HG03342 (cell line): ENCODE data around the gene THAP4.
"Not testable (repeated sequence)": the region's sequence is repeated elsewhere in the genome, so short reads cannot be mapped to it uniquely, and the experiment has no call there.

Source experiments
- ATAC-seq: cut with Tn5 transposase; IDR thresholded peaks from one replicate; pipeline ENCODE4 v1.9.1; 2021; ENCODE audit warnings: mild to moderate bottlenecking, moderate library complexity; ENCODE audit not compliant: unreplicated experiment

Gene THAP4

DNA sequence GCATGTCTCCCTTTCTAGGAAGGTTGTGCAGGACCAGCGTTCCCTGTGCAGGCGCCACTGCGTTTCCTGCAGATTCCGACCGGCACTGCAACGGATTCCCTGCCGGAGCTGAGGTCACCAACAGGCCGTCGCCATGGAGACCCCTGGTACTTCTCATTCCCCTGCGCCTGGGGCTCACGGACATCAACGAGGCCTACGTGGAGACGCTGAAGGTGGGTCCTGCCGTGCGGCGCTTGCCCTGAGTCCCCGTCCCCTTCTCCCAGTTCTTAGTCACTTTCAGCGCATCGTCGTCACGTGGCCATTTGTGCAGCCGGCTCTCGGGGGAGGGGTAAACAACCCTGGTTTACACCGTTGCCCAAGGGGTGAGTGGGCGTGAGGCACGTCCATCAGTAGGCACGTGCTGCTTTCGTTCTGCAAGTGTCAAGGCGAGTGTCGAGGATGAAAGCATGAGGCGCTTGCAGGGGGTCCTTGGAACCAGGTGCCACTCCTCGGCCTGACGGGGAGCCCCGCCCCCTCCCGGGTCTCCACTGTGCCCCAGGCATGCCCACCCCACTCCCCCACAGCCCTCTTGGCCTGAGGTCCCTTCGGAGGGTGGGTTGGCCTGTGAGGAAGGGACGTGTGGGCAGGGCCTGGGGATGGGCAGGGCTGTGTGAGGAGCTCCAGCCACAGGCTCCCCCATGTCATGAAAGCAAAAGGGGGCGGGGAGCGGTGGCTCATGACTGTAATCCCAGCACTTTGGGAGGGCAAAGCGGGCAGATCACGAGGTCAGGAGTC, 29.9 kb upstream of the THAP4 start:
- no peak for ATAC-seq

DNA sequence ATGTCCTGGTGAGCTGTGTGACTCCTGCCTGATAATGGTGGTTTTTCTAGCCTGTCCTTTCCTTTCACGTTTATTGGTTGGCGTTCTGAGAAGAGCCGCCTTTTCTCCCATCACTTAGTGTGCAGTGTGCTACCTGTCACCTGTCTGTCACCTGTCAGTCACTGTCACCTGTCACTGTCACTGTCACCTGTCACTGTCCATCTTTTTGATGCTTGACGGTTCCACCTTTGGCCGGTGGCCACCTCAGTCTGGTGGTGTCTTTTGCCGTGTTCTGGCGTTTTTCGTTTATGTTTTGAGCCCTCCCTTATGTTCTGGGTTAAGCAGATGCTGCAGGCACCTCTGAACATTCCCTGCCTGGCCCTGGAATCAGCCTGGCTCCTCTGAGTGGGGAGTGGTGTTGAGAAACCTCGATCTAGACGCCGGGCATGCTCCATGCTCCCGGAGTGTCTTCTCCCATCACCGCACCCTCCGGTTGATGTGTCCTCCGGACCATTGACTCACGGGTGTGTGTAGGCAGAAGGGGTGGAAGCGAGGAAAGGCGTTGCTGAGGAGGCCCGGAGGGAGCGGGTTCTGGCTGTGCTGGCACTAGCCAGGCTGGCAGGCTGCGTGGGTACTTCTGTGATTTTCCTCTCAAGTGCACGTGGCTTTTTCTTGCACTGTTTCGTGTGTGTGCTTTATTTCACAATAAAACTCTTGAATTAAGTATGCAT, 28.9 kb upstream of the THAP4 start:
- no peak for ATAC-seq

DNA sequence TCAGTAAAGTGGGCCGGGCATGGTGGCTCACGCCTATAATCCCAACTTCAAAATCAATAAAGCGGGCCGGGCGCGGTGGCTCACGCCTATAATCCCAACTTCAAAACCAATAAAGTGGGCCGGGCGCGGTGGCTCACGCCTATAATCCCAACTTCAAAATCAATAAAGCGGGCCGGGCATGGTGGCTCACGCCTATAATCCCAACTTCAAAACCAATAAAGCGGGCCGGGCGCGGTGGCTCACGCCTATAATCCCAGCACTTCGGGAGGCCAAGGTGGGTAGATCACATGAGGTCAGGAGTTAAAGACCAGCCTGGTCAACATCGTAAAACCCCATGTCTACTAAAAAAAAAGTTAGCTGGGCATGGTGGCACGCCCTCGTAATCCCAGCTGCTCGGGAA, 25.8 kb upstream of the THAP4 start:
- not testable (repeated sequence) for ATAC-seq

DNA sequence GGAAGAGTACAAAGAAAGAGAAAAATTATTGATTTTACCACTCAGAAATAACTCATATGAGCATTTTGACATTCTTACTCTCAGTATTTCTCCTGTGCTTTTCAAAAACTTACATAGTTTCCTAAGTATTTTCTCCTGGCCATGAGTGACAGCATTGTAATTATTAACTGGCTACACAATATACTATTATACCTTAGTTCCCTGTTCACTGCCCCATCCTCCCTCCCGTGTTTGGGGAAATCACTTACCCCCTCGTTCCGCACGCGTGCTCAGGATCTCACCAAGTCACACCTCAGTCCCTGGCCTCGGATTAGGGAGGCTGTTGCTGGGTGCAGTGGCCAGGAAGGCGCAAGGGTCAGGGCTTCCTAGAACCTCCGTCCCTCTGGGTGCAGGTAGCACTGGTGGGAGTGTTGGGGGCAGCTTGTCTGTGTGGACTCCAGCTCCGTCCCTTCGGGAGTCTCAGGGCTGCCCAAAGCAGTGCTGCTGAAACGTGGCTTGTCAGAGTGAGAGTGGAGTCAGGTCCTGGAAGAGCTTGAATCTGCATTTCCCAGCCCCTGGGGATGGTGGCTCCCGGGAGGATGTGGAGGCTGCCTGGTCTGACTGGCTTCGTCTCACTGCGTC, 23.7 kb upstream of the THAP4 start:
- no peak for ATAC-seq

DNA sequence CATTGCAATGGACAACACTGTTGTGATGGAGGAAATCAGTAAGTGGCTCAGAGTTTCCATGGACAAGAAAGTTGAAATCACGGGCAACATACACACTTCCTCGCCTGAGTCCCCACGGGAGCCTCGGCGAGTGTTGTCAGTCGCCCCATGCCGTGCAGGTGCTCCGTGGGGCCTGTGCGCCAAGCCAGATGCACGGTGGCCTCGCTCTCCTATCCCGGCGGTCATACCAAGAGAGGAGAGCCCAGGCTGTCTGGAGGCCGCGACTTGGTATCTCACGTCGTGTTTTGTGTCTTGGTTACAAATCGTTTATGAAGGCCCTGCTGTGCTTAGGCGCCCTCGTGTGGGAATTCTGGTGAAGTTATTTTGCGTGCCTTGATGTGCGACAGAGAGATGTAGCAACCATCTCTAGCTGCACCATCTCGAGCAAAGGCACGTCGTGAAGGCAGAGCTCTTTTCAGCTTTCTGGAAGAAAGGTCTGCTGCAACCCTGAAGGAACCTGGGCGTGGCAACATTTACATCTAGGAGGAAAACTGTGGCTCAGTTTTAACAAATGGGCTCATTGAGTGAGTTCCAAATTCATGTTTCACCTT, 22.3 kb upstream of the THAP4 start:
- ATAC-seq, result no peak

DNA sequence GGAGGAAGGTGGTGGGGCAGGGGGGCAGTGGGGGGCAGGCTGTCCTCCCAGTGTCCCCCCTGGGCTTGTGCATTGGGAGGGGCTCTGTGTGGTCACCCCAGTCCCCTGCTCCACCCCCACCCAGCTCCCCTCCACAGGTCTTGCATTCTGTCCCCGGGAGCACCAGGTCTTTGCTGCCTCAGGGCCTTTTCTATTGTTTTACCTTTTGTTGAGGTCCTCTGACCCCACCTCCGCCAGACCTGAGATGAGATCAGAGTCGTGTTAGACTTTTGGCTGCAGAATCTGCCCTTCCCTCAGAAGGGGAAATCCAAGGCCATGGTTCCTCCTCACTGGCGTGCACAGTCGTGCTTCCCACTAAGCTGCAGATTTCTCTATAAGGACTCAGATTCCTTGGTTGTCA, 21.3 kb upstream of the THAP4 start:
- no peak for ATAC-seq

DNA sequence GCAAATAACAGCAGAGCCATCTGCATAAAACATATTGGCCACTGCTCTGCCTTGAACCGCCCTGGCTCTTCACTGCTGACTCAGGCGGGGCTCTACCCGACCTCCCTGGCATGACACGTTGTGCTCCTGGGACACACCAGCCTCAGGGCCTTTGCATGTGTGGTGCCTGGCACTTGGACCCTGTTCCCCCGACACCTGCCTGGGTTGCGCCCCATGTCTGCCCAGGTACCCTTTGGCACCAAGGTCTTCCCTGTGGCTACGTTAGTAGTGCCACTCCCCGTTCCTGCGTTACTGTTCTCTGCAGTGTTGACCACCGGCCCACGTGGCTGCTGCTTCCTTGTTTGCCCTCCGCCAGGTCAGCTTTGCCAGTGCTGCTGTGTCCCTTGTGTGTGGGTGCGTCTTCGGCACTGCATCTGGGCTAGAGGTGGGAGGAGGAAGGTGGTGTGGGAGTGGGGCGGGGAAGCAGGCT, 20.9 kb upstream of the THAP4 start:
- no peak for ATAC-seq

DNA sequence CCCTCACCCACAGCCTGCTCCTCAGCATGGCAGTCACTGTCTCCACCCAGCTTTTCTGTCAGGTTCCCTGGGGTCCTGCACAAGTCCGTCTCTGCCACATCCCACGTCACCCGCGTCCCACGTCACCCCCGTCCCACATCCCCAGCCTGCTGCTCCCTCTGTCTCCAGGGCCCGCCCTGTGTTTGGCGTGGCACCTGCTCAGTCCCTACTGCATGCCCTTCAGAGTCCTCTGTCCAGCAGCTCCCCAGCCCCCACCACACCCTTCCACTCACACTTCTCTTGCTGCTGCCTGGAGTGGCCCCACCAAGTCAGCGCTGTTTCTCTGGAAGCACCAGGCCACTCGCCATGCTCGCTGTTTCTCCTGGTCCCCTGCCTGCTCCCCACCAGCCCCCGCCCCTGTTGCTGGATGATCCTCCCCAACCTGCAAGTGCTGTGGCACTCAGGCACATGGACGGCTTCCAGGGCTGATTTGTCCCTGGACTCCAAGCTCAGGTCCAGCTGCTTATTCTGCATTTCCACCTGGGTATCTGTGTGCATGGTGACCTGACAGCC, 19.3 kb upstream of the THAP4 start:
- no peak for ATAC-seq

DNA sequence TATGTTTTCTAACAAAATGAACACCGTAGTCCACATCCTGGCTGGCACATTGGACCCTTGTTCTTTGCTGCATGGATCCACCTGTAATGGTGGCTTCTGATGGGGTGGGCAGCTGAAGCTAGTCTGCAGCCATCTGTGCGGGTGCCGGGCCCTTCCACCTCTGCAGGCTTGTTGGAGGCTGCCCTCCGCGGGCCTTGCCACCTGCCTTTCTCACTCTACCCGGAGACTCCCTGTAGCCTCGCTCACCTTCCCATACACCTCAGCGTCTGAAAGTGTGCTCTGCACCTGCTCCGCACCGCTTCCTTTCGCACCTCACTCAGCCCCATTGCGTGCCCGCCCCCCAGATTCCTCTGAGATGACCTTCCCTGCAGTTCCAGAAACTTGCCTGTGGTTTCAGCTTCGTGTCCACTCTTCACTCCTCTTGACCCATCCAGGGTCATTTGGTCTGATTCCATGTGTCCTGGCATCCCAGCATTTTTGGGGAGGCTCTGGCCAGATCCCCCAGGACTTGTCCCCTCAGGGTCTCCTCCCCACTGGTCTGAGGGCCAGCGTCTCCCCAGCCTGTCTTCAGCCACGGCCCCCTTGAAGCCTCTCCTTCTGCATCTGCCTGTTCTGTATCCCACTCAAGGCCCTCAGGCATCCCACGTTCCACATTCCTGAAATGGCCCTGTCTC, 18.7 kb upstream of the THAP4 start:
- no peak for ATAC-seq

DNA sequence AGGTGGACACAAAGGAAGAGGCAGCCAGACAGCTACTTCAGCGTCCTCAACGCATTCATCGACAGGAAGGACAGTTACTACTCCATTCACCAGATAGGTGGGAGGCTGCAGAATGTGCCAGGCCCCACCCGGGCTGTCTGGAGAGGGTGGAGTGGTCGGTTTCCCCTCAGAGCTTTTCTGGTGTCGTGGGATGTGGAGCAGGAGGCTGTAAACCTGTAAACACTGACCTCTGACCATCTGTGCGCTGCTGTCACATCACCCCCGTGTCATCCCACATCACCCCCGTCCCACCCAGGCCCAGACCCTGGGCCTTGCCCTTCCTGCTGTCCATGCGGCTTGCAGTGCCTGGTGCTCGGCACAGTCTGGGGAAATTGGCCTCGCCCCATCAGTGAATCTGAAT, 17.6 kb upstream of the THAP4 start:
- ATAC-seq, result no peak

DNA sequence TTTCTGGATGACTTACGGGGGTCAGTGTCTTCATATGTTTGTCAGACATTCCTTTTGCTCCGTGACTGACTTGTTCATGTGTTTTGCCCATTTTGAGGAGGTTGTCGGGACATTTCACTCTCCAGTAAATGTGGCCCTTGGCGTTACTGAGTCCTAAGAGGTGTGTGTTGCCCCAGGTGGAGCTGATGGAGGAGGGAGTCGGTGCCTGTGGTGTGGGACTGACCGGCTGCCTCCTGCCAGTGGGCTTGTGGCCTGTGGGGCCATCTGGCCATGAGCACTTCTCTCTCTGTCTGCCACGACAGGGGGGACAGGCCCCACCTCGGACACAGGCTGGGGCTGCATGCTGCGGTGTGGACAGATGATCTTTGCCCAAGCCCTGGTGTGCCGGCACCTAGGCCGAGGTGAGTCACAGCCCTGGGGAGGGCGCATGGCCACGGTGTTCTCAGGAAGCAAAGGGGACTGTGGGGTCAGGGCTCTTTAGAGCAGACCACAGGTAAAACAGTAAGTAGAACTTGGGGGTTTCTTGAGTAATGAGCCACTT, 16.3 kb upstream of the THAP4 start:
- ATAC-seq, result no peak

DNA sequence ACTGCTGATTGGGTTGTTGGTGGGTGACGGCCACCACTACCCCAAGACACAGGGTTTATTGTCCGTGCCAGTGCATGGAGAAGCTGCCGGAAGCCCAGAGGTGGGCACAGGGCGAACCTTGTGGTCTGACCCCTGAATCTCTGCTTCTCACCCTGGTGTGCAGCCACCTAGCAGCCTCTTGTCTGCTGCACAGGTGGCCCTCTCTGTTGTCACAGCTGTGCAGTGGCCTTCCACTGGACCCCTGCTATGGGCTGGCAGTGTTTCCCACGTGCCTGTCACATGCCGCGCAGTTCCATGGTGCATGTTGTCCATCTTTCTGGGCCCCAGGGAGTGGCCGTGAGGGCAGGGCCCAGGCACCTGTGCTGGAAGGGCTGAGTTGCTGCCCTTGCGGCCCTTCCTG, 15.8 kb upstream of the THAP4 start:
- ATAC-seq, result no peak

DNA sequence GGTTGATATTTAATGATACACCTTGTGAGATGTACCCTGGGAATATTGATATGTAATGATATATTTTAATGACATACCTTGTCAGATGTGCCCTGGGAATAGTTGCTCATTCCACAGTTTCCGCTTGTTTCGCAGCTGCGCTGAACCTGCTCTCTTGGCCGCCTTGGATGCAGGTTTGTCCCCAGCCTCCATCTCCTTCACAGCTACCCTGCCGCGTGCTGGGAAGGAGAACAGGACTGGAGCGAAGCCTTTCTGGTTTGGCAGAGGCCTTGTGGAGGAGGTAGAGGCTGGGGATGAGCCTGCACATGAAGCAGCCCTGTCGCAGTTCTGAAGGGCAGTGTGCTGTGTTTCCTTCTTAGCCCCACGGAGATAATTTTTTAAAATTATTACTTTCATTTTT, 15.2 kb upstream of the THAP4 start:
- ATAC-seq, result no peak

DNA sequence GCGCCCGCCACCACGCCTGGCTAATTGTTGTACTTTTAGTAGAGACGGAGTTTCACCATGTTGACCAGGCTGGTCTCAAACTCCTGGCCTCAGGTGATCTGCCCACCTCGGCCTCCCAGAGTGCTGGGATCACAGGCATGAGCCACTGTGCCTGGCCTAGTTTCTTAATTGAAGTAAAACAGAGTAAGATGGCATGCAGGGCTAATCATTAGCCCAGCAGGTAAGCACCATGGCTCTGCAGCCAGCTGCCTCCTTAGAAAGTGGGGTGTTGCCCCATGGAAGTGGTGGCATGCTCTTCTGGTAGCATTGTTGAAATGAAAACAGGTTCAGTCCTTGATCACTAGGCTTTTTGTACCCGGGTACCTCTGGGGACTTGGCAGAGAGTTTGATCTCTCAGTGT, 13.0 kb upstream of the THAP4 start:
- no peak for ATAC-seq

DNA sequence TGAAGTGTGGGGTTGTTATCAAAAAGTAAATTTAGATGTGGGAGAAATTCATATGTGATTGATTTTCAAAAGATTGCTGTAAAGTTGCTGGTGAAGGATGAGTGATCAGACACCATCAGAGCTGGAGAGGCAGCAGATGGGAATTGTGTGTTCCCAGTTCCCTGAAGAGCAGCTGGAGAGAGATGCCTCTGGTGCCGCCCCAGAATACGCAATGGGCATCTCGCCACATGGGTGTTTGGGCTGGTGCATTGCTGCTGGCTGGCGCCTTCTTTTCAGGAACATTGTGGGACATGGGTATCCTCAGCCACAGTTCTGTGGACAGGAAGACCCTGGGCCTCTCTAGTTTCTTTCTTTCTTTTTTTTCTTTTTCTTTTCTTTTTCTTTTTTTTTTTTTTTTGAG, 12.4 kb upstream of the THAP4 start:
- no peak for ATAC-seq

DNA sequence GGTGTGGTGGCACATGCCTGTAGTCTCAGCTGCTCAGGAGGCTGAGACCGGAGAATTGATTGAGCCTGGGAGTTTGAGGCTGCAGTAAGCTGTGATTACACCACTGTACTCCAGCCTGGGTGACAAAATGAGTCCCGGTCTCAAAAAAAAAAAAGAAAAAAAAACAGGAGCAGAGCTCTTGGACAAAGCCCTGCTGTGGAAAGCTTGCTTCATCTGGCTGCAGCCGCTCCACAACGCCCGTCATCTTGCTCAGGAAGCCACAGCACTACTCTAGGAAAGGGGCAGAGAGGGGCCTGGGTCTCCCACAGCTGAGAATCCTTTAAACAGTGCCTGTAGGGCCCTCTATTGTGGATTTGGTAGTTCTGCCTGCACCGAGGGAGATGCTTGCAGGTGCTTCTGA, 11.5 kb upstream of the THAP4 start:
- ATAC-seq, result no peak

DNA sequence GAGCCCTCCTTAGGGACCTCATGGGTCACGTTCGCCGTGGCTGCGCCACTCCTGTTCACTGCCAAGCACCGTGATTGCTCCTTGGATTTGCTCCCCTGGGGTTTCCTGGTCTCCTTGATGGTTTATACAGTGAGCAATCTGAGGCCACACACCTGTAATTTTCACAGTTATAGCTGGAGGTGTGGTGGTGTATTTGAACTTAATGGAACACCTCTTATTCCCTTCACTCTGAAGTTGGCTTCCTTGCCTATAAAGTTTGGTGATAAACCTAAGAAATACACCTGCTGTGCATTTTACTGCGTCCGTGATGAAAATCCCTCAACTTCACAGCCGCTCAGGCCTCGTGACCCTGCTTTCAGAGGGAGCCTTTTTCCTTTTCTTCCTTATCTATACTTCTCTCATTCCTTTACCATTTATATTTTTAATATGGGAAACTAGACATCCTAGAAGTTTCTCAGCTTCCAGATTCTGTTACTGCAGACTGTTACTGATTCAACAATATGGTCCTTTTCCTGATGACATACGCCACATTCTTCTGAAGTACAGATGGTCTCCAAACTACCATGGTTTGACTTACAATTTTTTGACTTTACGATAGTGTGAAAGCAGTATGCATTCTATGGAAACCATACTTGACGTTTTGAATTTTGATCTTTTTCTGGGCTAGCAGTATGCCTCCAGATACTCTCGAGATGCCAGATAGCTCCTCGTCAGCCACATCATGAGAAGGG, 9.1 kb upstream of the THAP4 start:
- no peak for ATAC-seq

DNA sequence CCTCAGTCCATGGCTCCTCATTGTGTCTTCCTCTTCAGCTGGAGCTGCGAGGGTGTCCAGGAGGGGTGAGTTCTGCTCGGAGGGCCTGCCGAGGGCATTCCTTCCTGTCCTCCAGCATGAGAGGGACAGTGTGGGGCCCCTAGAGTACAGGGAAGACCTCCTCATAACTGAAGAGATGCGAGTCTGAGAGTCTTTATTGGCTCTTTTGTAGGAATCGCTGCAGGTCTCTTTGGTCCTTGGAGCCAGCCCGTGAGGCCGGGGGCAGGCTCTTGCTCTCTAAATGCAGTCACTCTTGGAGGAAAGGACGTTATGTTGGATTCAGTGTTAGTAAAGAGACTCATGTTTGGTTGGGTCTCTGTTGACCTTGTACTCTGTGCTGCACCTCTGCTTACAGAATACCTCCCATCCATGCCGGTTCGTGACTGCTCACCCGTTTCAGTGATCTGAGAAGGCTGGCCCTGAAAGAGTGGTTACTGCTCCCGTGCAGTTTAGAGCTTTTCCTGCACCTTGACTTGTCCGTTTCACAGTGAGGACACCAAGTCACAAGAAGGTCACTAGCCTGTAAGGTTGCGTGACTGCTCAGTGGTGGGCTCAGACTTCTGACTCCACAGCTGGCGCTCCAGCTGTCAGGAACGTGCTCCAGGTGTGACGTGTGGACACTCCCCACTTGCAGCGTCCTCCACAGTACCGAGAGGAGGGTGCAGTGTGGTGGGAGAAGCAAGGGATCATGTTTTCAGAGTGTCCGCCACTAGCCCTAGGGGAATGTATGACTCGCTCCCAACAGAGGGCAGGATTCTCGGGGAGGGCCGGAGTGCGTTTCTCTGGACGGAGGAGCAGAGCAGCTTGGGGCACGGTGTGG, 8.3 kb upstream of the THAP4 start:
- no peak for ATAC-seq

DNA sequence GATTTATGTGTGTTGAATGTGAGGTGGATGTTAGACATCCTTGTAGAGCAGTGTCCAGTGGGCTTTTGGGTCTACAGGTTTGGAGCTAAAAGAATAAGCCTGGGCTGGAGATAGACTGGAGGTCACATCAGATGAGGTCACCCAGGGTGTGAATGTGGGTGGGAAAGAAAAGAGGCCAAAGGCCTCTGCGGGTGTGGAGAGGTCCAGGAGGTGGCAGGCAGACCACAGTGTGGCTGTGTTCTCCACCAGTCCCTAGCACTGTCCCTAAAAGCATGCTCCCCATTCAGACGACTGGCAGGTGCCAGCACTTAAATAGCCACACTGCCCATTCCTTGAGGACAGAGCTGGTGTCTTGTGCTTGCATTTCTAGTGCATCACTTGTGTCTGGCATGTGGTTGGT, 4.7 kb upstream of the THAP4 start:
- no peak for ATAC-seq
